ENCODE data around the gene ZNF808.

- TF ChIP-seq CEBPB (IDR thresholded peaks at IDR 0.05; ENCODE audit: low read depth, low read length) (no peak), POLR2A (IDR thresholded peaks at IDR 0.05; ENCODE audit: low read depth, low read length) (no peak), CTCF (conservative IDR thresholded peaks at IDR 0.05; ENCODE audit: low read depth, low read length) (no peak), RCOR1 (IDR thresholded peaks at IDR 0.05; ENCODE audit: insufficient replicate concordance, low read length) (no peak), SMC3 (IDR thresholded peaks at IDR 0.05; ENCODE audit: low read depth, low read length) (no peak), MXI1 (IDR thresholded peaks at IDR 0.05; ENCODE audit: borderline replicate concordance, low read depth, low read length) (no peak), ELK1 (IDR thresholded peaks at IDR 0.05; ENCODE audit: borderline replicate concordance, low read depth, low read length) (no peak), MAFK (IDR thresholded peaks at IDR 0.05; ENCODE audit: low read depth, low read length) (no peak)
These were observed 57.4 kb downstream of the ZNF808 start for GRCh38 chr19:52584736-52585440.

Data from IMR-90 (cell line).